ENCODE results near the gene KLK7.
"Not testable (repeated sequence)": the region's sequence is repeated elsewhere in the genome, so short reads cannot be mapped to it uniquely, and the experiment has no call there.

DNA sequence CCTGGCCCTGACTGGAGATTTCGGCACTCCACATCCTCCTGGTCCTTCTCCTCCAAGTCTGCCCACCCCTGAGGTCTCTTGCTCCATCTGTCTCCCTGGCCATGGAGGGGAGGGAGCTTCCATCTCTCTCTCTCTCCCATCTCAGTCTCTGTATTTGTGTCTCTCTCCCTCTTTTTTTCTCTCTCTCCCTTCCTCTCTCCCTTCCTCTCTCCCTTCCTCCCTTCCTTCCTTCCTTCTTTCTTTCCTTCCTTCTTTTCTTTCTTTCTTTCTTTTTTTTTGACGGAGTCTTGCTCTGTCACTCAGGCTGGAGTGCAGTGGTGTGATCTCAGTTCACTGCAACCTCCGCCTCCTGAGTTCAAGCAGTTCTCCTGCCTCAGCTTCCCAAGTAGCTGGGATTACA lies 13.9 kb downstream of the KLK7 start:
- TF ChIP-seq CTCF (IDR thresholded peaks at IDR 0.05; ENCODE audit: low read length); EZH2 (optimal IDR thresholded peaks at IDR 0.05; ENCODE audit: low read depth, low read length); EZH2phosphoT487 (IDR thresholded peaks at IDR 0.05; ENCODE audit: low read length): not testable (repeated sequence)
